Middle frontal gyrus (tissue), 1 donor: ENCODE data around the gene RNF169.

Experiments used
- DNase-seq: peaks from one replicate; pipeline ENCODE4 v3.0.0-alpha.2; 2015; ENCODE audit warnings: low spot score; ENCODE audit errors: extremely low spot score

Gene RNF169

GRCh38 chr11:74863410-74863809, 114.8 kb downstream of the RNF169 start:
- no peak for DNase-seq

- no peak for DNase-seq
Observed at GRCh38 chr11:74866557-74866956, 117.9 kb downstream of the RNF169 start.

DNA sequence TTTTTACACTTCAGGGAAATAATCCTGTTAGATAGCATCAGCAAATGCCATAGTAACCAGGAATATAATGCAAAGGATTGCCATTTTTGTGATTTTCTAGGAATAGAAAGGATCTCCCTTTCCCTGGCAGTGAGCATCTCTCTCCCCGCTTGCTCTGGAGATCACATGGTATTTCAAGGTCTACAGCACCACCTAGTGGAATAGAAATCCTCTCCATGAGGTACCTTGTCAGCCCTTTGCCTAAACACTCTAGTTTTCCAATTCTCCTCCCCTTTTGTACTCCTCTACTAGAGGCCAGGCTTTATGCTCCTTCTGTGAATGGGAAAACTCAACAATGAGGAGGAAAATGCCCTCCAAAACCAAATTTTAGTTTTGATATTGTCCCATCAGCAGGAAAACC, 121.8 kb downstream of the RNF169 start:
- DNase-seq: no peak

DNA sequence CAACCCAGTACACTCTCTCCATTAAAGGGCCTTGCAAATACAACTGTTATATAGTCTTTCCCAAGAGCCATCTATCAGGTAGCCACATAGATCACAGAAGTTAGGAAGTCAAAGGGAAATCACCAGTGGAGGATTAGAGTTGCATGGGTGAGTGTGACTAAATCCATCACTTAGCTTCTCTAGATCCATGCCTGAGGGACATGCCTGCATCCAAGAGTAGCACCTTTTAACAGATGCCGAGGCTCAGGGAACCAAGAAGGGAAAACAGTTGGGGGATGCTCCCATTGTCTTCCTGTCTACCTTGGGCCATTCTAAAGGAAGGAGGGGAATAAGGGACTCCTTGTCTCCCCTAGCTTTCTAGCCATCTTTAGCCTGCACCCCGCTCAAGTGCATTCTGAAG, 122.4 kb downstream of the RNF169 start:
- no peak for DNase-seq

DNA sequence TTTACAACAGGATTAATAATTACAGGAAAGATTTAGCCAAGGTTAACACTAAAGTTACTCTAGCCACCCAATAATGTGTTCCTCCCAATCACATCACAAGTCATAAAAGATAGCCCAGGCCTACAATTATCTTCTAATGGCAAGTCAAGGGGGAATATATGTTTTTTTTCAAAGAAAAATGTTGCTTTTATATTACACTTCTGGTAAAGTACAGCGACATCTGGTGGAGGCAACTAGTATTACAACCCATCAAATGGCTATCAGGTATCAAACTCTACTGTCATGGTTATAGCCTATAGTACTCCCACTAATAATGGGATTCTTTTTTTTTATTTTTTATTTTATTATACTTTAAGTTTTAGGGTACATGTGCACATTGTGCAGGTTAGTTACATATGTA, 128.5 kb downstream of the RNF169 start:
- DNase-seq: no peak
